ENCODE results near the gene TRPM1. TPM values are rescaled to one million over a fixed set of nuclear protein-coding genes. Genes with fewer than 3 reads are reported as not detected.

Gene TRPM1
- total and polyA plus RNA-seq, 9 of the 15 experiments (the other 6 are each of a cell fraction or from before 2014, with no cell fraction given): 0.01 to 0.06 (median 0.03) TPM; not detected in 5

DNA sequence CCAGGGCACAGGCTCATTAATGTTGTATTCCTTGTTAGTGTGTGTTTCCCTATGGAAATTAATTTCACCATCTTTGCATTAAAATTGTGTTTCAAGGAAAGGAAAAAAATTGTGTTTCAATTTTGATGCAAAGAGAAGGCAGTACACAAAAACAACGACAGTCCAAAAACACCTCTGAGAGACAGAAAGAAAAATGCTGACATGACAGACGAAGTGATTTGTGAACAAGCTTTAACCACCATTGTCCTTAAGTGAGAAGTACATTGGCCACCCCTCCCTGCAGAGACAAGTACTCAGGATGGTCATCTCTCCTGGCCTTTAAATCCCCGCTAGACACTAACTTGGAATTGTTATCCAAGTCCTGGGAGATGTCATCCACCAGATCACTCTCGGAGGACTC, 59.9 kb downstream of the TRPM1 start:
- Histone ChIP-seq H3K27ac (ENCODE audit: extremely low read depth, low read depth, low read length) (no peak overlapping the region), H3K9ac (ENCODE audit: insufficient read depth in 1 of 2, low read depth in 2 of 2, low read length in 2 of 2) (no peak overlapping the region), H3K36me3 (ENCODE audit: control insufficient read depth, insufficient read depth, low read length) (no peaks in the 10 kb centered on the region), H2AFZ (ENCODE audit: low read depth, low read length) (no peak overlapping the region), H3K4me2 (ENCODE audit: insufficient read depth, low read length) (no peak overlapping the region), H3K4me3 (no peak overlapping the region), H3K4me1 (replicated peaks in 1 of 2; ENCODE audit: control insufficient read depth in 2 of 2, insufficient read depth in 2 of 2, low read length in 2 of 2) (no peaks in the 10 kb centered on the region), H4K20me1 (replicated peaks; ENCODE audit: control insufficient read depth, insufficient read depth, low read length) (no peaks in the 10 kb centered on the region; the same call in 1 of the 2 replicates), H3K9me3 (replicated peaks; ENCODE audit: control insufficient read depth, insufficient read depth, low read depth, low read length) (no peaks in the 10 kb centered on the region), H3K79me2 (ENCODE audit: control insufficient read depth, insufficient read depth, low read length) (no peaks in the 10 kb centered on the region), H3K9me1 (ENCODE audit: control insufficient read depth, insufficient read depth, low read length) (no peaks in the 10 kb centered on the region), H3K27me3 (ENCODE audit: control insufficient read depth in 2 of 2, insufficient read depth in 2 of 2, low read length in 2 of 2) (peaks cover 30 to 32% of the 10 kb centered on the region in 2 experiments; a peak in 4 of 5 replicates)
- DNase-seq (ENCODE audit: extremely low read depth in 1 of 4, low spot score in 3 of 4) (no peak), FAIRE-seq (no peak), ATAC-seq (no peak)
- no peak for TF ChIP-seq CCNT2 (IDR thresholded peaks at IDR 0.05; ENCODE audit: borderline replicate concordance, extremely low read depth, insufficient read length, low read depth, low read length)
- peak; percentile 52 for TF ChIP-seq MAFK (IDR thresholded peaks at IDR 0.05; ENCODE audit: low read length)
- no peak for TF ChIP-seq DIDO1 (tag; IDR thresholded peaks at IDR 0.05; ENCODE audit: low read depth)
- TF ChIP-seq NFE2L1 (tag; IDR thresholded peaks at IDR 0.05; ENCODE audit: borderline replicate concordance, low read depth): no peak
- no peak for TF ChIP-seq TAF7 (tag; IDR thresholded peaks at IDR 0.05)
- no peak for TF ChIP-seq TCFL5 (CRISPR knock-in tag; conservative IDR thresholded peaks at IDR 0.05)
- TF ChIP-seq, protein P1, sequence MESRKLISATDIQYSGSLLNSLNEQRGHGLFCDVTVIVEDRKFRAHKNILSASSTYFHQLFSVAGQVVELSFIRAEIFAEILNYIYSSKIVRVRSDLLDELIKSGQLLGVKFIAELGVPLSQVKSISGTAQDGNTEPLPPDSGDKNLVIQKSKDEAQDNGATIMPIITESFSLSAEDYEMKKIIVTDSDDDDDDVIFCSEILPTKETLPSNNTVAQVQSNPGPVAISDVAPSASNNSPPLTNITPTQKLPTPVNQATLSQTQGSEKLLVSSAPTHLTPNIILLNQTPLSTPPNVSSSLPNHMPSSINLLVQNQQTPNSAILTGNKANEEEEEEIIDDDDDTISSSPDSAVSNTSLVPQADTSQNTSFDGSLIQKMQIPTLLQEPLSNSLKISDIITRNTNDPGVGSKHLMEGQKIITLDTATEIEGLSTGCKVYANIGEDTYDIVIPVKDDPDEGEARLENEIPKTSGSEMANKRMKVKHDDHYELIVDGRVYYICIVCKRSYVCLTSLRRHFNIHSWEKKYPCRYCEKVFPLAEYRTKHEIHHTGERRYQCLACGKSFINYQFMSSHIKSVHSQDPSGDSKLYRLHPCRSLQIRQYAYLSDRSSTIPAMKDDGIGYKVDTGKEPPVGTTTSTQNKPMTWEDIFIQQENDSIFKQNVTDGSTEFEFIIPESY (CRISPR knock-in tag; IDR thresholded peaks at IDR 0.05): no peak
- TF ChIP-seq LCOR (CRISPR knock-in tag; IDR thresholded peaks at IDR 0.05): no peak
- no peak for TF ChIP-seq ZBTB17 (CRISPR knock-in tag; IDR thresholded peaks at IDR 0.05)
- no peak for TF ChIP-seq ZC3H11A (IDR thresholded peaks at IDR 0.05; ENCODE audit: low read depth, low read length)
- peak; percentile 66 for TF ChIP-seq C11orf30 (IDR thresholded peaks at IDR 0.05; ENCODE audit: low read depth)
- TF ChIP-seq ZNF316 (IDR thresholded peaks at IDR 0.05): peak; percentile 83
- TF ChIP-seq KLF1 (tag; IDR thresholded peaks at IDR 0.05): no peak
- TF ChIP-seq, protein P2, sequence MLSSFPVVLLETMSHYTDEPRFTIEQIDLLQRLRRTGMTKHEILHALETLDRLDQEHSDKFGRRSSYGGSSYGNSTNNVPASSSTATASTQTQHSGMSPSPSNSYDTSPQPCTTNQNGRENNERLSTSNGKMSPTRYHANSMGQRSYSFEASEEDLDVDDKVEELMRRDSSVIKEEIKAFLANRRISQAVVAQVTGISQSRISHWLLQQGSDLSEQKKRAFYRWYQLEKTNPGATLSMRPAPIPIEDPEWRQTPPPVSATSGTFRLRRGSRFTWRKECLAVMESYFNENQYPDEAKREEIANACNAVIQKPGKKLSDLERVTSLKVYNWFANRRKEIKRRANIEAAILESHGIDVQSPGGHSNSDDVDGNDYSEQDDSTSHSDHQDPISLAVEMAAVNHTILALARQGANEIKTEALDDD (IDR thresholded peaks at IDR 0.05): no peak
- TF ChIP-seq MAFF (IDR thresholded peaks at IDR 0.05; ENCODE audit: low read length): peak; percentile 62
- TF ChIP-seq BRD4 (IDR thresholded peaks at IDR 0.05): no peak
- TF ChIP-seq ZNF263 (CRISPR knock-in tag; IDR thresholded peaks at IDR 0.05; ENCODE audit: borderline replicate concordance): no peak
- TF ChIP-seq FOS (IDR thresholded peaks at IDR 0.05; ENCODE audit: extremely low read depth, insufficient read length): no peak
- TF ChIP-seq SIN3A (IDR thresholded peaks at IDR 0.05; ENCODE audit: borderline replicate concordance in 2 of 2, control insufficient read depth in 1 of 2, low read depth in 2 of 2, low read length in 2 of 2): no peak
- TF ChIP-seq SRSF3 (IDR thresholded peaks at IDR 0.05; ENCODE audit: insufficient read depth, low read length): no peak
- TF ChIP-seq MAFG (tag; conservative IDR thresholded peaks at IDR 0.05): peak; percentile 62; the same call in 1 of the 2 replicates
- intact Hi-C loops (cut with micrococcal nuclease) (no loop called here), in situ Hi-C loops (cut with MboI) (no loop called here)
- ChIA-PET POLR2A (no interaction called here), CTCF (ENCODE audit: low intra/inter-chr PET ratio) (no interaction called here)
- WGBS (ENCODE audit: insufficient coverage, low coverage, missing lambda C conversion rate): 0% methylated on average over 4 of the region's 4 CpGs
- no TSS peak for BruUV-seq (replicated peaks)
